GM21619 (cell line): ENCODE data around the gene FMOD.

Experiments used
- ATAC-seq: cut with Tn5 transposase; IDR thresholded peaks from one replicate; pipeline ENCODE4 v1.9.1; 2021; ENCODE audit not compliant: unreplicated experiment

The FMOD gene

GRCh38 chr1:203351037-203351625 is at the start of gene FMOD:
FMOD (minus strand) TSS chr1:203351122; CDS start chr1:203348270, 2,852 bp downstream.
- ATAC-seq: no peak

- ATAC-seq: no peak
Measured at GRCh38 chr1:203396595-203397194, 45.8 kb upstream of the FMOD start.

GRCh38 chr1:203395751-203396150 is 44.8 kb upstream of the FMOD start:
- no peak for ATAC-seq

- no peak for ATAC-seq
Measured at GRCh38 chr1:203390298-203390697, 39.4 kb upstream of the FMOD start.

- no peak for ATAC-seq
Measured at GRCh38 chr1:203388683-203389082, 37.8 kb upstream of the FMOD start.

- no peak for ATAC-seq
Measured at GRCh38 chr1:203382026-203382425, 31.1 kb upstream of the FMOD start.

GRCh38 chr1:203381151-203381751 is 30.3 kb upstream of the FMOD start:
- ATAC-seq: peak; percentile 45

- ATAC-seq: peak; percentile 20
Measured at GRCh38 chr1:203380420-203381150, 29.7 kb upstream of the FMOD start.

- ATAC-seq: no peak
Measured at GRCh38 chr1:203379825-203380224, 28.9 kb upstream of the FMOD start.

- no peak for ATAC-seq
Measured at GRCh38 chr1:203378556-203379245, 27.8 kb upstream of the FMOD start.

GRCh38 chr1:203373991-203374390 is 23.1 kb upstream of the FMOD start:
- no peak for ATAC-seq

GRCh38 chr1:203373002-203373401 is 22.1 kb upstream of the FMOD start:
- no peak for ATAC-seq

- ATAC-seq: no peak
Measured at GRCh38 chr1:203371288-203371687, 20.4 kb upstream of the FMOD start.

- no peak for ATAC-seq
Measured at GRCh38 chr1:203369666-203370065, 18.7 kb upstream of the FMOD start.

GRCh38 chr1:203368624-203369451 is 17.9 kb upstream of the FMOD start:
- no peak for ATAC-seq

GRCh38 chr1:203367057-203367456 is 16.1 kb upstream of the FMOD start:
- ATAC-seq: no peak

GRCh38 chr1:203366476-203366875 is 15.6 kb upstream of the FMOD start:
- ATAC-seq: no peak

- no peak for ATAC-seq
Measured at GRCh38 chr1:203364806-203365205, 13.9 kb upstream of the FMOD start.

GRCh38 chr1:203364094-203364801 is 13.3 kb upstream of the FMOD start:
- ATAC-seq: no peak

- no peak for ATAC-seq
Measured at GRCh38 chr1:203362720-203363025, 11.8 kb upstream of the FMOD start.
